ENCODE data around the gene EMSY.

The EMSY gene

GRCh38 chr11:76597533-76598425, 153.0 kb downstream of the EMSY start:
- DNase-seq, result no peak

DNA sequence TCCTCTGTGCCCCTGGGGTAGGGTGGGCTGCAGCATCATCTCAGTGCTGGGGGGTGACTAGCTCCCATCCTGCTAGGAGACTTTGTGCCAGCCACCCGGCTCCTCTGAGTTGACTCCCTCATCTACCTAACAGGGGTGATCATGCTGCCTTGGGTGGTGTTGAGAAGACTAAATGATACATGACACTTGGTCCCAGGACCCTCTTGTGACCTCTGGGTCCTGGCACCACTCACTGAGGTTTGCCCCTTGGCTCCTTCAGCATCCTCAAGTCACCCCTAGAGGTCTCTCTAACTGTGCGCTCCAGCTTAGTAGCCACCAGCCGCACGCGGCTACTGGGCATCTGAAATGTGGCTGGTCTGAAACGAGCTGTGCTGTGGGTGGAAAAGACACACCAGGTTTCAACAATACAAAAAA, 153.6 kb downstream of the EMSY start:
- peak; percentile 41 to 72 for DNase-seq

- DNase-seq, result no peak
These were observed 154.5 kb downstream of the EMSY start for GRCh38 chr11:76599041-76600013.

- no peak for DNase-seq
These were observed 155.4 kb downstream of the EMSY start for GRCh38 chr11:76600124-76600655.

GRCh38 chr11:76601272-76601671, 156.5 kb downstream of the EMSY start:
- no peak for DNase-seq

GRCh38 chr11:76601724-76602123, 156.9 kb downstream of the EMSY start:
- no peak for DNase-seq

GRCh38 chr11:76602431-76602861, 157.6 kb downstream of the EMSY start:
- no peak for DNase-seq

Measured in inflammatory macrophage (primary cell).